Measurements from ENCODE around the gene TSPYL4. TPM values are rescaled to one million over a fixed set of nuclear protein-coding genes. Genes with fewer than 3 reads are reported as not detected.

TSPYL4 gene
- total RNA-seq, 4 donors from 2014 or later: 2.8 to 4.8 (median 3.8) TPM

DNA sequence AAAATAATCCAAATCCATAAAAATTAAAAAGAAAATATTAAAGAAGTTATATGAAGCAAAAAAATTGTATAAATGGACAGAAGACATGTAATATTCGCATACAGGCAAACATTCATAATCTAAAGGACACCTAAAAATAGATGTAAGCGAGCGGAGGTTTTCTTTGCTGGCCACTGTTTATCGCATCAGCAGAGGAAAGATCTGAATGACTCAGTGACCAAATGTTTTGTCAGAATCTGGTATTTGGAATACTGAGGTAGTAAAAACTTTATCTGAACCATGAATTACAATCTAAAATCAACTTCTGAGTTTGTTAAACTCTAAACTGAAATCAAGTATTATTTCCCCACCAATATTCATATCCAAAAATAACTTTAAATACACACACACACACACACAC is 7.8 kb downstream of the TSPYL4 start:
- H3K4me1 ChIP-seq: peaks cover 7 to 9% of the 10 kb centered on the region in 2 donors
- peaks cover 0 to 12% of the 10 kb centered on the region in 2 donors for H3K36me3 ChIP-seq
- H3K4me3 ChIP-seq: no peak overlapping the region
- intact Hi-C loops (cut with DNase I; ENCODE audit: low total_unique reads) (no loop called here), in situ Hi-C loops (cut with MboI; ENCODE audit: low sequenced_read_pairs in 4 of 4) (no loop called here)
- H3K27ac ChIP-seq: no peak overlapping the region
- no peaks in the 10 kb centered on the region for H3K9me3 ChIP-seq
- H3K27me3 ChIP-seq: no peaks in the 10 kb centered on the region
- no peak for ATAC-seq
- TF ChIP-seq POLR2A (IDR thresholded peaks at IDR 0.05) (no peak), CTCF (IDR thresholded peaks at IDR 0.05 in 4 of 5, conservative IDR thresholded peaks at IDR 0.05 in 1 of 5) (no peak)
- no peak for DNase-seq

GRCh38 chr6:116244284-116244683 is 9.6 kb downstream of the TSPYL4 start:
- in situ Hi-C loops (cut with MboI; ENCODE audit: low sequenced_read_pairs in 4 of 4) (no loop called here), intact Hi-C loops (cut with DNase I; ENCODE audit: low total_unique reads) (no loop called here)
- DNase-seq (no peak), ATAC-seq (no peak)
- Histone ChIP-seq H3K4me3 (no peak overlapping the region), H3K36me3 (peaks cover 0 to 15% of the 10 kb centered on the region in 2 donors), H3K27ac (no peak overlapping the region), H3K4me1 (no peaks in the 10 kb centered on the region), H3K9me3 (no peaks in the 10 kb centered on the region), H3K27me3 (no peaks in the 10 kb centered on the region)
- no peak for TF ChIP-seq CTCF (IDR thresholded peaks at IDR 0.05 in 4 of 5, conservative IDR thresholded peaks at IDR 0.05 in 1 of 5)
- no peak for TF ChIP-seq POLR2A (IDR thresholded peaks at IDR 0.05)

DNA sequence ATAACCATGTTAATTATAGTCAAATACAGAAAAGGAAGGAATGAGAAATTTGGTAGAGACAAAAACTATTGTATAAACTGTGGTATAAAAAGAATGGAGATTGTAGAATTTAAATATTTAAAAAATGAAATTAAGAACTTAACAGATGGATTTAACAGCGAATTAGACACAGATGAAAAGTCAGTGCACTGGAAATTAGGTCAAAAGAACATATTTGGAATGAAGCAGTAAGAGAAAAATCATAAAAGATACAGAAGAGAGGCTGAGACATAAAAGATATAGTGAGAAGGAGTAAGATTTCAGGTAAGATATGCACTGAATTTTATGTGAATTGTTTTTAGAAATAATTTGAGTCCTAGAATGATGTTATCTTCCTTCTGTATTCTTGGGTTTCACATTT is 14.0 kb downstream of the TSPYL4 start:
- Histone ChIP-seq H3K36me3 (peaks cover 0 to 30% of the 10 kb centered on the region in 2 donors), H3K9me3 (no peaks in the 10 kb centered on the region), H3K27me3 (no peaks in the 10 kb centered on the region), H3K27ac (no peak overlapping the region), H3K4me1 (no peaks in the 10 kb centered on the region), H3K4me3 (no peak overlapping the region)
- TF ChIP-seq CTCF (IDR thresholded peaks at IDR 0.05 in 4 of 5, conservative IDR thresholded peaks at IDR 0.05 in 1 of 5): no peak
- no peak for TF ChIP-seq POLR2A (IDR thresholded peaks at IDR 0.05)
- no peak for DNase-seq
- intact Hi-C loops (cut with DNase I; ENCODE audit: low total_unique reads): no loop called here
- in situ Hi-C loops (cut with MboI; ENCODE audit: low sequenced_read_pairs in 4 of 4): no loop called here
- no peak for ATAC-seq

DNA sequence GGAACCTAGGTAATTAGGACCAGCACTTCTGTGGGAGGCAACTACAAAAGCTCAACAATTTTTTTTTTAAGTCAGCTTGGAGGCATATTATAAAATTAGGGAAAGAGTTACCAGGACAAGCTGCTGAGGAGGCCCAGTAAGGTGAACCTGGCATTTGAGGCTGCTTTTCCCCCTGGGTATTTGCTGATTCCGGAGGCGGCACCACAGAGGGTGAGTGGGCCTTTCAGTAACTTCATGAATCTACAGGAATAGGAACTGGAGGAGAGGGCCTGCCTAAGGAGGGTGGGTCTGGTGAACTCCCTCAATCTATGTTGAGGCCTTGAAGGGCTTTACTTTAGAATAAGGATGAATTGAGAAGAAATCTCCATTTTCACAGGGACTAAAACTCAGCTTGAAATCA is 14.6 kb downstream of the TSPYL4 start:
- intact Hi-C loops (cut with DNase I; ENCODE audit: low total_unique reads) (no loop called here), in situ Hi-C loops (cut with MboI; ENCODE audit: low sequenced_read_pairs in 4 of 4) (no loop called here)
- Histone ChIP-seq H3K27me3 (no peaks in the 10 kb centered on the region), H3K27ac (no peak overlapping the region), H3K4me1 (no peaks in the 10 kb centered on the region), H3K36me3 (peaks cover 0 to 28% of the 10 kb centered on the region in 2 donors), H3K9me3 (no peaks in the 10 kb centered on the region), H3K4me3 (no peak overlapping the region)
- ATAC-seq (no peak), DNase-seq (no peak)
- TF ChIP-seq CTCF (IDR thresholded peaks at IDR 0.05 in 4 of 5, conservative IDR thresholded peaks at IDR 0.05 in 1 of 5) (no peak), POLR2A (IDR thresholded peaks at IDR 0.05) (no peak)

GRCh38 chr6:116238083-116238482 is 15.8 kb downstream of the TSPYL4 start:
- DNase-seq: no peak
- H3K9me3 ChIP-seq: no peaks in the 10 kb centered on the region
- peaks cover 0 to 18% of the 10 kb centered on the region in 2 donors for H3K36me3 ChIP-seq
- no peaks in the 10 kb centered on the region for H3K27me3 ChIP-seq
- intact Hi-C loops (cut with DNase I; ENCODE audit: low total_unique reads) (no loop called here), in situ Hi-C loops (cut with MboI; ENCODE audit: low sequenced_read_pairs in 4 of 4) (no loop called here)
- no peak overlapping the region for H3K27ac ChIP-seq
- no peak overlapping the region for H3K4me3 ChIP-seq
- TF ChIP-seq CTCF (IDR thresholded peaks at IDR 0.05 in 4 of 5, conservative IDR thresholded peaks at IDR 0.05 in 1 of 5): no peak
- no peak for TF ChIP-seq POLR2A (IDR thresholded peaks at IDR 0.05)
- ATAC-seq: no peak
- H3K4me1 ChIP-seq: peaks cover 0 to 5% of the 10 kb centered on the region in 2 donors

All from gastrocnemius medialis (tissue), 4 donors.